IMR-90 (cell line): Measurements from ENCODE around the gene PIK3CB.

Experiments
- BHLHE40 ChIP-seq: fragments of 150-350 bp; IDR thresholded peaks from 2 replicates; pipeline ENCODE4 v1.6.1; 2016; ENCODE audit warnings: mild to moderate bottlenecking, low read depth, low read length
- CEBPB ChIP-seq: IDR thresholded peaks from 2 replicates; pipeline ENCODE4 v1.6.1; 2012; ENCODE audit warnings: low read depth, low read length, improper control_type of control experiment
- CTCF ChIP-seq: conservative IDR thresholded peaks from 2 replicates; pipeline ENCODE4 v1.5.1; 2012; ENCODE audit warnings: mild to moderate bottlenecking, low read depth, low read length, improper control_type of control experiment
- FOS ChIP-seq: fragments of 150-350 bp; IDR thresholded peaks from 2 replicates; pipeline ENCODE4 v1.6.1; 2016; ENCODE audit warnings: low read depth, low read length
- MAFK ChIP-seq: IDR thresholded peaks from 2 replicates; pipeline ENCODE4 v1.6.1; 2012; ENCODE audit warnings: low read depth, low read length, improper control_type of control experiment
- MAZ ChIP-seq: IDR thresholded peaks from 2 replicates; pipeline ENCODE4 v1.6.1; 2012; ENCODE audit warnings: low read depth, mild to moderate bottlenecking, low read length, improper control_type of control experiment, moderate library complexity, borderline replicate concordance
- POLR2A ChIP-seq: IDR thresholded peaks from 2 replicates; pipeline ENCODE4 v1.6.1; 2012; ENCODE audit warnings: mild to moderate bottlenecking, low read depth, low read length
- RAD21 ChIP-seq: IDR thresholded peaks from 2 replicates; pipeline ENCODE4 v1.6.1; 2012; ENCODE audit warnings: low read length, improper control_type of control experiment
- RCOR1 ChIP-seq: IDR thresholded peaks from 2 replicates; pipeline ENCODE4 v1.6.1; 2012; ENCODE audit warnings: mild to moderate bottlenecking, low read length, improper control_type of control experiment; ENCODE audit not compliant: insufficient replicate concordance
- RFX5 ChIP-seq: IDR thresholded peaks from 2 replicates; pipeline ENCODE4 v1.8.0; 2012; ENCODE audit warnings: low read depth, mild to moderate bottlenecking, low read length, moderate library complexity
- SMC3 ChIP-seq: fragments of 150-350 bp; IDR thresholded peaks from 2 replicates; pipeline ENCODE4 v1.6.1; 2016; ENCODE audit warnings: low read depth, mild to moderate bottlenecking, antibody characterized with exemption, low read length, moderate library complexity
- TF ChIP-seq, protein P1 (sequence below): fragments of 150-350 bp; IDR thresholded peaks from 2 replicates; pipeline ENCODE4 v1.6.1; 2017; ENCODE audit warnings: mild to moderate bottlenecking, antibody characterized with exemption, low read length, low read depth

DNA sequence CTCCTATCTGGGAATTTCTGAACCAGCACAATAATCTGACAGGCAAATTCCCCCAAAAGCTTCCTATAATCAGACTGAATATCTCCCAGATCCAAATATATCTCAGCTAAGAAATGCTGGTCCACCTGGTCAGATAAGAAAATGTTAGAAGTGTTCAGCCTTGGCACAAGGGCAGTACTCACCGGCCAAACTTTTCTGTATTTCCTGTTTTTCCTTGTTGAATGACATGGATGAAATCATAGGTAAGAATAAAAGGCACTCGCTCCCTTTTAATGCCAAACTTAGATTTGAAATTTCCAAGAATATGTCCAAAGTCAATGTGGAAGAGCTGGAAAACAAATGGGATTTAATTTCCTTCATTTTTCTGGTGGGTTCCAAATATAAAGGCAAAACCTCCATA lies 177.2 kb downstream of the PIK3CB start:
- no peak for TF ChIP-seq RAD21
- TF ChIP-seq CTCF, result no peak
- no peak for TF ChIP-seq SMC3
- no peak for TF ChIP-seq RCOR1
- no peak for TF ChIP-seq CEBPB
- TF ChIP-seq POLR2A, result no peak
- no peak for TF ChIP-seq FOS
- no peak for TF ChIP-seq RFX5
- no peak for TF ChIP-seq MAFK
- no peak for TF ChIP-seq MAZ
- TF ChIP-seq, protein P1, sequence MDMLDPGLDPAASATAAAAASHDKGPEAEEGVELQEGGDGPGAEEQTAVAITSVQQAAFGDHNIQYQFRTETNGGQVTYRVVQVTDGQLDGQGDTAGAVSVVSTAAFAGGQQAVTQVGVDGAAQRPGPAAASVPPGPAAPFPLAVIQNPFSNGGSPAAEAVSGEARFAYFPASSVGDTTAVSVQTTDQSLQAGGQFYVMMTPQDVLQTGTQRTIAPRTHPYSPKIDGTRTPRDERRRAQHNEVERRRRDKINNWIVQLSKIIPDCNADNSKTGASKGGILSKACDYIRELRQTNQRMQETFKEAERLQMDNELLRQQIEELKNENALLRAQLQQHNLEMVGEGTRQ, result no peak
- TF ChIP-seq BHLHE40, result no peak
